Activated T-cell treated with anti-CD3 and anti-CD28 coated beads, Interleukin-2, amount 50 U/mL, for 72 hours (primary cell): ENCODE data around the gene FAM151B. TPM values are rescaled to one million over a fixed set of nuclear protein-coding genes. Genes with fewer than 3 reads are reported as not detected.
"Not testable (repeated sequence)": the region's sequence is repeated elsewhere in the genome, so short reads cannot be mapped to it uniquely, and the experiment has no call there.

Experiments used
- ATAC-seq, 2 donors: fragments of 150-1000 bp; cut with Tn5 transposase; replicated peaks in 1 of 2; 2 replicates each; pipeline ENCODE4 v1.10.0; 2021; ENCODE audit warnings: moderate library complexity in 2 of 2, mild to moderate bottlenecking in 1 of 2
- DNase-seq, 2 donors: peaks; one replicate each; pipeline ENCODE4 v3.0.0; 2021 to 2022; ENCODE audit warnings: mixed read lengths in 1 of 2
- H3K27ac Mint-ChIP-seq: one replicate; pipeline ENCODE4 v1.8.0; 2022; ENCODE audit warnings: mild to moderate bottlenecking, moderate library complexity, mixed read lengths
- H3K27me3 Mint-ChIP-seq: one replicate; pipeline ENCODE4 v1.8.0; 2022; ENCODE audit warnings: low read depth, mixed read lengths
- H3K36me3 Mint-ChIP-seq, 2 donors: one replicate each; pipeline ENCODE4 v1.8.0; 2022; ENCODE audit warnings: mixed read lengths in 2 of 2, mild to moderate bottlenecking in 1 of 2; ENCODE audit not compliant: insufficient read depth in 2 of 2
- H3K4me1 Mint-ChIP-seq: one replicate; pipeline ENCODE4 v1.8.0; 2022; ENCODE audit warnings: low read depth, mixed read lengths
- H3K4me3 Mint-ChIP-seq, 2 donors: one replicate each; pipeline ENCODE4 v1.8.0; 2022; ENCODE audit warnings: mild to moderate bottlenecking in 2 of 2, mixed read lengths in 2 of 2, moderate library complexity in 2 of 2
- H3K9me3 Mint-ChIP-seq, 2 donors: one replicate each; pipeline ENCODE4 v1.8.0; 2022; ENCODE audit warnings: mixed read lengths in 2 of 2
- total RNA-seq, 2 donors: library from RNA; stranded (reverse); gene quantifications; one replicate each; pipeline ENCODE4 v1.2.3, GENCODE V29; 2022

FAM151B gene
- total RNA-seq, 2 donors from 2014 or later: 0.35 TPM; not detected in 1

- Mint-ChIP-seq H3K27ac (no peak overlapping the region), H3K4me3 (no peak overlapping the region), H3K36me3 (peaks cover 3 to 14% of the 10 kb centered on the region in 2 donors)
Measured at GRCh38 chr5:80481019-80481893, 6.6 kb upstream of the FAM151B start.

GRCh38 chr5:80482578-80482977 lies 5.3 kb upstream of the FAM151B start:
- ATAC-seq: no peak
- no peak for DNase-seq
- Mint-ChIP-seq H3K4me3 (no peak overlapping the region), H3K9me3 (peaks cover 0 to 4% of the 10 kb centered on the region in 2 donors), H3K36me3 (peaks cover 8 to 16% of the 10 kb centered on the region in 2 donors), H3K27me3 (peaks cover 8% of the 10 kb centered on the region), H3K27ac (no peak overlapping the region), H3K4me1 (peaks cover 12% of the 10 kb centered on the region)

More at GRCh38 chr5:80481019-80481893, 6.6 kb upstream of the FAM151B start:
- DNase-seq (peak; percentile 41 to 43), ATAC-seq (peak; percentile 63 to 77)
- Mint-ChIP-seq H3K27me3 (no peaks in the 10 kb centered on the region), H3K4me1 (no peaks in the 10 kb centered on the region), H3K9me3 (peaks cover 0 to 4% of the 10 kb centered on the region in 2 donors)

GRCh38 chr5:80483636-80484232 lies 4.2 kb upstream of the FAM151B start:
- H3K36me3 Mint-ChIP-seq: peaks cover 8 to 16% of the 10 kb centered on the region in 2 donors

GRCh38 chr5:80487444-80487828 lies 464 bp upstream of the FAM151B start:
- H3K4me3 Mint-ChIP-seq: peak overlapping the region; percentile 81 to 89
- DNase-seq: no peak
- H3K27ac Mint-ChIP-seq: no peak overlapping the region
- no peak for ATAC-seq
- peaks cover 19% of the 10 kb centered on the region for H3K27me3 Mint-ChIP-seq
- H3K4me1 Mint-ChIP-seq: peaks cover 21% of the 10 kb centered on the region
- H3K9me3 Mint-ChIP-seq: peaks cover 0 to 2% of the 10 kb centered on the region in 2 donors
- H3K36me3 Mint-ChIP-seq: peaks cover 8 to 9% of the 10 kb centered on the region in 2 donors

More at GRCh38 chr5:80483636-80484232, 4.2 kb upstream of the FAM151B start:
- no peak overlapping the region for H3K4me3 Mint-ChIP-seq
- H3K9me3 Mint-ChIP-seq: peaks cover 0 to 4% of the 10 kb centered on the region in 2 donors
- ATAC-seq (no peak), DNase-seq (no peak)
- H3K4me1 Mint-ChIP-seq: peaks cover 21% of the 10 kb centered on the region
- H3K27ac Mint-ChIP-seq: no peak overlapping the region
- peaks cover 13% of the 10 kb centered on the region for H3K27me3 Mint-ChIP-seq

GRCh38 chr5:80491296-80491695 lies 3.4 kb downstream of the FAM151B start:
- H3K36me3 Mint-ChIP-seq: peaks cover 1 to 5% of the 10 kb centered on the region in 2 donors
- no peak overlapping the region for H3K4me3 Mint-ChIP-seq
- no peak overlapping the region for H3K27ac Mint-ChIP-seq
- peaks cover 19% of the 10 kb centered on the region for H3K27me3 Mint-ChIP-seq
- H3K9me3 Mint-ChIP-seq: no peaks in the 10 kb centered on the region
- ATAC-seq (no peak), DNase-seq (no peak)
- peaks cover 34% of the 10 kb centered on the region for H3K4me1 Mint-ChIP-seq

- Mint-ChIP-seq H3K9me3 (no peaks in the 10 kb centered on the region), H3K27ac (no peak overlapping the region), H3K36me3 (no peaks in the 10 kb centered on the region), H3K4me1 (peaks cover 21% of the 10 kb centered on the region), H3K4me3 (no peak overlapping the region), H3K27me3 (peaks cover 11% of the 10 kb centered on the region)
- DNase-seq: no peak
- no peak for ATAC-seq
Measured at GRCh38 chr5:80492741-80493140, 4.8 kb downstream of the FAM151B start.

GRCh38 chr5:80493443-80493842 lies 5.5 kb downstream of the FAM151B start:
- peaks cover 16% of the 10 kb centered on the region for H3K4me1 Mint-ChIP-seq
- not testable (repeated sequence) for H3K27me3 Mint-ChIP-seq, H3K4me3 Mint-ChIP-seq, H3K27ac Mint-ChIP-seq, DNase-seq, H3K9me3 Mint-ChIP-seq, H3K36me3 Mint-ChIP-seq, ATAC-seq

- Mint-ChIP-seq H3K27ac (no peak overlapping the region), H3K36me3 (no peaks in the 10 kb centered on the region), H3K9me3 (no peaks in the 10 kb centered on the region), H3K4me1 (peaks cover 13% of the 10 kb centered on the region), H3K27me3 (no peaks in the 10 kb centered on the region), H3K4me3 (no peak overlapping the region)
- no peak for DNase-seq
- no peak for ATAC-seq
Measured at GRCh38 chr5:80495891-80496290, 8.0 kb downstream of the FAM151B start.

GRCh38 chr5:80502800-80503199 lies 14.9 kb downstream of the FAM151B start:
- DNase-seq (no peak), ATAC-seq (no peak)
- peaks cover 5% of the 10 kb centered on the region for H3K4me1 Mint-ChIP-seq
- no peaks in the 10 kb centered on the region for H3K9me3 Mint-ChIP-seq
- no peaks in the 10 kb centered on the region for H3K27me3 Mint-ChIP-seq
- H3K4me3 Mint-ChIP-seq: no peak overlapping the region
- H3K27ac Mint-ChIP-seq: no peak overlapping the region
- H3K36me3 Mint-ChIP-seq: no peaks in the 10 kb centered on the region

GRCh38 chr5:80503641-80504040 lies 15.7 kb downstream of the FAM151B start:
- Mint-ChIP-seq H3K27me3 (no peaks in the 10 kb centered on the region), H3K4me3 (no peak overlapping the region), H3K27ac (no peak overlapping the region), H3K9me3 (no peaks in the 10 kb centered on the region), H3K4me1 (peaks cover 5% of the 10 kb centered on the region), H3K36me3 (no peaks in the 10 kb centered on the region)
- ATAC-seq (no peak), DNase-seq (no peak)

- H3K36me3 Mint-ChIP-seq: no peaks in the 10 kb centered on the region
- H3K27ac Mint-ChIP-seq: no peak overlapping the region
- no peaks in the 10 kb centered on the region for H3K27me3 Mint-ChIP-seq
- no peak for DNase-seq
- no peak overlapping the region for H3K4me3 Mint-ChIP-seq
- H3K4me1 Mint-ChIP-seq: peaks cover 5% of the 10 kb centered on the region
- no peak for ATAC-seq
- H3K9me3 Mint-ChIP-seq: no peaks in the 10 kb centered on the region
Measured at GRCh38 chr5:80504833-80505232, 16.9 kb downstream of the FAM151B start.

- ATAC-seq: no peak
Measured at GRCh38 chr5:80507663-80508062, 19.8 kb downstream of the FAM151B start.

GRCh38 chr5:80508844-80509243 lies 20.9 kb downstream of the FAM151B start:
- ATAC-seq (no peak), DNase-seq (no peak)
- H3K27me3 Mint-ChIP-seq: no peaks in the 10 kb centered on the region
- H3K27ac Mint-ChIP-seq: no peak overlapping the region
- H3K36me3 Mint-ChIP-seq: no peaks in the 10 kb centered on the region
- H3K9me3 Mint-ChIP-seq: no peaks in the 10 kb centered on the region
- peaks cover 4% of the 10 kb centered on the region for H3K4me1 Mint-ChIP-seq
- no peak overlapping the region for H3K4me3 Mint-ChIP-seq

More at GRCh38 chr5:80507663-80508062, 19.8 kb downstream of the FAM151B start:
- Mint-ChIP-seq H3K36me3 (no peaks in the 10 kb centered on the region), H3K4me1 (peaks cover 5% of the 10 kb centered on the region), H3K27ac (no peak overlapping the region), H3K27me3 (no peaks in the 10 kb centered on the region), H3K4me3 (no peak overlapping the region), H3K9me3 (no peaks in the 10 kb centered on the region)
- DNase-seq: no peak
